ENCODE data around the gene TMCC2. TPM values are rescaled to one million over a fixed set of nuclear protein-coding genes. Genes with fewer than 3 reads are reported as not detected.

Gene TMCC2
- total RNA-seq, 1 experiment from 2014 or later: 3.1 TPM

DNA sequence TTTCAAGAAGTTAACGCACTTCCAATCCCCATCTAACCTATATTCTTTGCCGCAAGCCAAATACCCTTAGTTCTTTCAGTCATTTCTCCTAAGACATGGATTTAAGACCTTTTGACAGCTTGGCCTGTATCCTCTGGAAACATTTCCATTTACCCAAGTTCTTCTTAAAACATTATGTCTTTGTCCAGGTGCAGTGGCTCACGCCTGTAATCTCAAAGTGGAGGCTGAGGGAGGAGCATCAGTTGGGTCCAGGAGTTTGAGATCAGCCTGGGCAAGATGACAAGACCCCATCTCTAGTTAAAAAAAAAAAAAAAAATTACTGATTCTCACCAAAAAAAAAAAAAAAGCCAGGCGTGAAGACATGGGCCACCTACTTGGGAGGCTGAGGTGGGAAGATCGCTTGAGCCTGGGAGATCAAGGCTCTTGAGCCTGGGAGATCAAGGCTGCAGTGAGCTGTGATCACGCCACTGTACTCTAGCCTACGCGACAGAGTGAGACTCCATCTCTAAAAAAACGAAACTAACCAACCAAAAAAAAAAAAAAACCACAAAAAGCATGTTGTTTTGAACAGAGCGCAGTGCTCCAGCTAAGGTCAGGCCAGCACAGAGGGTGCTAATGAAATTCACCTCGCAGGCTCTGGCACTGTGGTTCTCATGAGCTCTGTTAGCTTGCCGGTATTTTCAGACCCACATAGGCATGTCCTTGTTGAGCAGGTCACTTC, 57.8 kb downstream of the TMCC2 start:
- BruUV-seq (replicated peaks): no TSS peak
- H3K27ac ChIP-seq (ENCODE audit: low read length): peak overlapping the region; percentile 46
- H3K4me3 ChIP-seq (ENCODE audit: low read depth in 2 of 2, low read length in 2 of 2): no peak overlapping the region
- TF ChIP-seq, protein P1, sequence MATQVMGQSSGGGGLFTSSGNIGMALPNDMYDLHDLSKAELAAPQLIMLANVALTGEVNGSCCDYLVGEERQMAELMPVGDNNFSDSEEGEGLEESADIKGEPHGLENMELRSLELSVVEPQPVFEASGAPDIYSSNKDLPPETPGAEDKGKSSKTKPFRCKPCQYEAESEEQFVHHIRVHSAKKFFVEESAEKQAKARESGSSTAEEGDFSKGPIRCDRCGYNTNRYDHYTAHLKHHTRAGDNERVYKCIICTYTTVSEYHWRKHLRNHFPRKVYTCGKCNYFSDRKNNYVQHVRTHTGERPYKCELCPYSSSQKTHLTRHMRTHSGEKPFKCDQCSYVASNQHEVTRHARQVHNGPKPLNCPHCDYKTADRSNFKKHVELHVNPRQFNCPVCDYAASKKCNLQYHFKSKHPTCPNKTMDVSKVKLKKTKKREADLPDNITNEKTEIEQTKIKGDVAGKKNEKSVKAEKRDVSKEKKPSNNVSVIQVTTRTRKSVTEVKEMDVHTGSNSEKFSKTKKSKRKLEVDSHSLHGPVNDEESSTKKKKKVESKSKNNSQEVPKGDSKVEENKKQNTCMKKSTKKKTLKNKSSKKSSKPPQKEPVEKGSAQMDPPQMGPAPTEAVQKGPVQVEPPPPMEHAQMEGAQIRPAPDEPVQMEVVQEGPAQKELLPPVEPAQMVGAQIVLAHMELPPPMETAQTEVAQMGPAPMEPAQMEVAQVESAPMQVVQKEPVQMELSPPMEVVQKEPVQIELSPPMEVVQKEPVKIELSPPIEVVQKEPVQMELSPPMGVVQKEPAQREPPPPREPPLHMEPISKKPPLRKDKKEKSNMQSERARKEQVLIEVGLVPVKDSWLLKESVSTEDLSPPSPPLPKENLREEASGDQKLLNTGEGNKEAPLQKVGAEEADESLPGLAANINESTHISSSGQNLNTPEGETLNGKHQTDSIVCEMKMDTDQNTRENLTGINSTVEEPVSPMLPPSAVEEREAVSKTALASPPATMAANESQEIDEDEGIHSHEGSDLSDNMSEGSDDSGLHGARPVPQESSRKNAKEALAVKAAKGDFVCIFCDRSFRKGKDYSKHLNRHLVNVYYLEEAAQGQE (IDR thresholded peaks at IDR 0.05; ENCODE audit: insufficient read depth in 1 of 2, low read depth in 2 of 2, low read length in 1 of 2): no peak
- no peak for TF ChIP-seq POLR2AphosphoS5 (IDR thresholded peaks at IDR 0.05; ENCODE audit: low read depth, low read length)
- no peak for TF ChIP-seq SIN3A (IDR thresholded peaks at IDR 0.05; ENCODE audit: borderline replicate concordance, insufficient read depth, low read depth, low read length)
- in situ Hi-C loops (cut with HindIII; ENCODE audit: low pct_unique_long_range_greater_than_20kb, low sequenced_read_pairs): no loop called here
- no peaks in the 10 kb centered on the region for H3K27me3 ChIP-seq (ENCODE audit: control insufficient read depth, insufficient read depth, low read length)
- DNase-seq (ENCODE audit: low read depth, low spot score): no peak
- ChIA-PET CTCF (interaction anchor here (0.7 to 1.7 kb wide), 2 partner anchors 12 to 110 kb away, joined by 4 to 11 read pairs; no protein-coding TSS in a partner anchor), POLR2A (interaction anchor here (0.7 kb wide), 2 partner anchors 31 to 34 kb away, joined by 3 to 4 read pairs; no protein-coding TSS in a partner anchor)
- H3K4me1 ChIP-seq (ENCODE audit: control insufficient read depth, insufficient read depth, low read length): peaks cover 27% of the 10 kb centered on the region
- no peaks in the 10 kb centered on the region for H3K36me3 ChIP-seq (ENCODE audit: control insufficient read depth, insufficient read depth, low read length)
- intact Hi-C loops (cut with micrococcal nuclease; ENCODE audit: unreplicated experiment): no loop called here
- ATAC-seq: no peak
- H3K9me3 ChIP-seq (ENCODE audit: control insufficient read depth, insufficient read depth, low read depth, low read length): no peaks in the 10 kb centered on the region

DNA sequence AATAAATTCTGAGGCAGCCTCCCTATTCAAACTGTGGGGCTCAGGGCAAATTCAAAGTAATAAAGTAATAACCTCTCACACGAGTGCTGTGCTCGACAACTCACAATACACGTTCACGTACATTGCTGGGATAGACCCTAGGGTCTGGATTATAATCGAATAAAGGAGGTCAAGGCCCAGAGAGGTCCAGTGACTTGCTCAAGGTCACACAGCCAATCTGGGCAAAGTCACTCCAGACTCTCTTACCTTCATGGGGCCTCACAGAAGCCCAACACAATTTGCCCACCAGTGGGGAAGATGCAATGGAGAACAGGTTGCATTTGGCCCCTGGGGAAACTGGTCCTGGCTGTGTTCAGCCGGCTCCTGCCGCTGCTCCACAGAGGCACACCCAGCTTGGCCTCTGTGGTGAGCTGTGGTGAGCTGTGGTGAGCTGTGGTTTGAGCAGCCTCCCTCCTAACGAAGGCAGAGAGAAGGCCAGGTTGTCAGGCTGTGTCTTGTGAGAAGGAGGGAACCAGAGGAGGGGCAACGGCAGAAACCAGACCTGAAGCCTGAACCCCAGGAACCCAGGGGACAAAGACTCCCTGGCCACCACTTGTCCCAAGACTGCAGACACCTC, 58.7 kb downstream of the TMCC2 start:
- H3K36me3 ChIP-seq (ENCODE audit: control insufficient read depth, insufficient read depth, low read length): no peaks in the 10 kb centered on the region
- intact Hi-C loops (cut with micrococcal nuclease; ENCODE audit: unreplicated experiment): no loop called here
- DNase-seq (ENCODE audit: low read depth, low spot score): no peak
- CTCF ChIA-PET: interaction anchor here (0.7 kb wide), 1 partner anchor 111 kb away, joined by 11 read pairs; no protein-coding TSS in a partner anchor
- H3K4me3 ChIP-seq (ENCODE audit: low read depth in 2 of 2, low read length in 2 of 2): no peak overlapping the region
- in situ Hi-C loops (cut with HindIII; ENCODE audit: low pct_unique_long_range_greater_than_20kb, low sequenced_read_pairs): no loop called here
- no peak overlapping the region; the same call in 1 of the 2 replicates for H3K27ac ChIP-seq (ENCODE audit: low read length)
- BruUV-seq (replicated peaks): no TSS peak
- POLR2A ChIA-PET: no interaction called here
- peaks cover 27% of the 10 kb centered on the region for H3K4me1 ChIP-seq (ENCODE audit: control insufficient read depth, insufficient read depth, low read length)
- TF ChIP-seq SIN3A (IDR thresholded peaks at IDR 0.05; ENCODE audit: borderline replicate concordance, insufficient read depth, low read depth, low read length) (no peak), TCF7L2 (IDR thresholded peaks at IDR 0.05; ENCODE audit: low read depth, low read length) (no peak), POLR2AphosphoS5 (IDR thresholded peaks at IDR 0.05; ENCODE audit: low read depth, low read length) (no peak)
- TF ChIP-seq, protein P1 (IDR thresholded peaks at IDR 0.05; ENCODE audit: insufficient read depth in 1 of 2, low read depth in 2 of 2, low read length in 1 of 2): no peak
- TF ChIP-seq, protein P2, sequence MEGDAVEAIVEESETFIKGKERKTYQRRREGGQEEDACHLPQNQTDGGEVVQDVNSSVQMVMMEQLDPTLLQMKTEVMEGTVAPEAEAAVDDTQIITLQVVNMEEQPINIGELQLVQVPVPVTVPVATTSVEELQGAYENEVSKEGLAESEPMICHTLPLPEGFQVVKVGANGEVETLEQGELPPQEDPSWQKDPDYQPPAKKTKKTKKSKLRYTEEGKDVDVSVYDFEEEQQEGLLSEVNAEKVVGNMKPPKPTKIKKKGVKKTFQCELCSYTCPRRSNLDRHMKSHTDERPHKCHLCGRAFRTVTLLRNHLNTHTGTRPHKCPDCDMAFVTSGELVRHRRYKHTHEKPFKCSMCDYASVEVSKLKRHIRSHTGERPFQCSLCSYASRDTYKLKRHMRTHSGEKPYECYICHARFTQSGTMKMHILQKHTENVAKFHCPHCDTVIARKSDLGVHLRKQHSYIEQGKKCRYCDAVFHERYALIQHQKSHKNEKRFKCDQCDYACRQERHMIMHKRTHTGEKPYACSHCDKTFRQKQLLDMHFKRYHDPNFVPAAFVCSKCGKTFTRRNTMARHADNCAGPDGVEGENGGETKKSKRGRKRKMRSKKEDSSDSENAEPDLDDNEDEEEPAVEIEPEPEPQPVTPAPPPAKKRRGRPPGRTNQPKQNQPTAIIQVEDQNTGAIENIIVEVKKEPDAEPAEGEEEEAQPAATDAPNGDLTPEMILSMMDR (IDR thresholded peaks at IDR 0.05): no peak
- H3K9me3 ChIP-seq (ENCODE audit: control insufficient read depth, insufficient read depth, low read depth, low read length): no peaks in the 10 kb centered on the region
- ATAC-seq: no peak
- H3K27me3 ChIP-seq (ENCODE audit: control insufficient read depth, insufficient read depth, low read length): no peaks in the 10 kb centered on the region
